VCaP (cell line): ENCODE data around the gene BNC2.
A peak's percentile ranks its signal among the peaks of the same experiment; 100 is the strongest.

Experiments
- H3K27ac ChIP-seq: fragments of 450-650 bp; 2 replicates; pipeline ENCODE4 v1.5.1; 2017
- TF ChIP-seq, protein P1 (sequence below): fragments of 450-650 bp; conservative IDR thresholded peaks from 2 replicates; pipeline ENCODE4 v1.5.1; 2017; ENCODE audit warnings: mild to moderate bottlenecking, moderate library complexity

Gene BNC2

GRCh38 chr9:16673171-16673570 lies 197.3 kb downstream of the BNC2 start:
- peak overlapping the region; percentile 32; the same call in 1 of the 2 replicates for H3K27ac ChIP-seq
- TF ChIP-seq, protein P1, sequence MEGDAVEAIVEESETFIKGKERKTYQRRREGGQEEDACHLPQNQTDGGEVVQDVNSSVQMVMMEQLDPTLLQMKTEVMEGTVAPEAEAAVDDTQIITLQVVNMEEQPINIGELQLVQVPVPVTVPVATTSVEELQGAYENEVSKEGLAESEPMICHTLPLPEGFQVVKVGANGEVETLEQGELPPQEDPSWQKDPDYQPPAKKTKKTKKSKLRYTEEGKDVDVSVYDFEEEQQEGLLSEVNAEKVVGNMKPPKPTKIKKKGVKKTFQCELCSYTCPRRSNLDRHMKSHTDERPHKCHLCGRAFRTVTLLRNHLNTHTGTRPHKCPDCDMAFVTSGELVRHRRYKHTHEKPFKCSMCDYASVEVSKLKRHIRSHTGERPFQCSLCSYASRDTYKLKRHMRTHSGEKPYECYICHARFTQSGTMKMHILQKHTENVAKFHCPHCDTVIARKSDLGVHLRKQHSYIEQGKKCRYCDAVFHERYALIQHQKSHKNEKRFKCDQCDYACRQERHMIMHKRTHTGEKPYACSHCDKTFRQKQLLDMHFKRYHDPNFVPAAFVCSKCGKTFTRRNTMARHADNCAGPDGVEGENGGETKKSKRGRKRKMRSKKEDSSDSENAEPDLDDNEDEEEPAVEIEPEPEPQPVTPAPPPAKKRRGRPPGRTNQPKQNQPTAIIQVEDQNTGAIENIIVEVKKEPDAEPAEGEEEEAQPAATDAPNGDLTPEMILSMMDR: no peak

DNA sequence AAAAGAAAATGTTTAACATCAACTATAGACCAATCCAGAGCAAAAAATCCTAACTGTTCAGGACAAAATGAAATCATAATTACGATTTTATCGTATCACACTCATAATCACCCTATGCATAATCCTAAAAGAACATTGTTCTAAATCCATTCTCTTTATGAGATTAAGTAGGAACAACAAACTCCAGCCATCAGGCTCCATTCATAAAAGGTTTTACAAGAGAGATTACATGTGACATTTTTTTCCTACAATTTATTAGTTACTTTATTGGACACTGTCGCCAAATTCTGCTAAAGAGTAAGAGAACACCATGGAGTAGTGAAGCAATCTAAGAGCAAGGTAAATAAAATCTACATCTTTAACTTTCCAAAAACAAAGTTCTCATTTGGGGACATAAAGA lies 198.0 kb downstream of the BNC2 start:
- TF ChIP-seq, protein P1: no peak
- H3K27ac ChIP-seq: peak overlapping the region; percentile 32

DNA sequence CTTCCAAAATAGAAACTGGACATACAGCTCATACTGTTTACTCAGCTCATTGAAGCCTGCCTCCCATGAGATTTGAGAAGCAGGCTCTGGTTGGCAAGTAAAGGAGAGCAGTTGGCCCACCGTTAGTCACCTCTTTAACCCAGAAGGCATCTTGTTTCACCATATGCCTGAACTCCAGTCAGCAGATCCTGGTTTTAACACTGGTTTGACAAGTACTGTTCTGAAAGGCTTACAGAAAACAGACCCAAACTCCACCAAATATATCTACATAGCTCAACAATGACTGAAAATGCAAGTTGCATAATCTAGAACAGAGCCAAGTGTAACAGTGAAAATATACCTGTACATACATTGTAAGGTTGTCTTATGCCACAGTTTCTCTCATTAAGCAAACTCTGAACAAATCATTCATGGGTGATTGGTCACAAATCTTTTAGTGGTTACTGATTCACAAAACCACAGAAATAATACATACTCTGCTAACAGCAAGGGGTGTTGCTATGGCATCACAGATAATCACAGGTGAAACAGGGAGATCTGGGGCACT lies 198.8 kb downstream of the BNC2 start:
- H3K27ac ChIP-seq: peak overlapping the region; percentile 32
- TF ChIP-seq, protein P1: no peak

DNA sequence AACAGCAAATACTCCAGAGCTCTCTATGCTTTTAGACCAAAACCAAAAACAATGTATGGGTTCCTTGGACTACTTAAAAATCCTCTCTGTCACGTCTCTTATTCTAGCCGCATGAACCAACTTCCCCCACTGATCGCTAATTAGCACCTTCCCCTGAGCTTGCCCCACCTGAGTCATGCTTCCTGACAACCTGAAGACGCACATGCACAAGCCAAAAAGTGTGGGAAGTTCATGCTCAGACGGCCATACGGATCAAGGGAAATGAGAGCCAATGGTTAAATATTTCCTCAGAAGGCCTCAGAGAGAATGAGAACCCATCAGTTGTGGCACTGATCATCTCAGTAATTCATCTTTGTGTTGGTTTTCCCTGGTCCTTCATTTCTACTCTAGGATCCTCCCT lies 199.7 kb downstream of the BNC2 start:
- TF ChIP-seq, protein P1: no peak
- no peak overlapping the region for H3K27ac ChIP-seq

- no peak overlapping the region for H3K27ac ChIP-seq
- TF ChIP-seq, protein P1: no peak
Observed at GRCh38 chr9:16668734-16669295, 201.7 kb downstream of the BNC2 start.

GRCh38 chr9:16664211-16664610 lies 206.3 kb downstream of the BNC2 start:
- H3K27ac ChIP-seq: no peak overlapping the region
- TF ChIP-seq, protein P1: no peak

- H3K27ac ChIP-seq: no peak overlapping the region
- TF ChIP-seq, protein P1: no peak
Observed at GRCh38 chr9:16661816-16662215, 208.7 kb downstream of the BNC2 start.
